Measurements from ENCODE around the gene MOGAT2. TPM values are rescaled to one million over a fixed set of nuclear protein-coding genes. Genes with fewer than 3 reads are reported as not detected.

MOGAT2 gene
- total and polyA plus RNA-seq, 2 of the 13 experiments (the other 11 are each of a cell fraction or from before 2014, with no cell fraction given) = 27.2 to 27.8 TPM

- TF ChIP-seq THAP8 (CRISPR knock-in tag; IDR thresholded peaks at IDR 0.05; ENCODE audit: borderline replicate concordance) = no peak
- 0 out of 2 replicates have a peak, but pooled peaks have one; percentile 0 for TF ChIP-seq ZNF335 (CRISPR knock-in tag; IDR thresholded peaks at IDR 0.05)
- TF ChIP-seq ZNF230 (CRISPR knock-in tag; IDR thresholded peaks at IDR 0.05) = 0 out of 2 replicates have a peak, but pooled peaks have one; percentile 22
- TF ChIP-seq CREBL2 (CRISPR knock-in tag; IDR thresholded peaks at IDR 0.05; ENCODE audit: borderline replicate concordance) = 0 out of 2 replicates have a peak, but pooled peaks have one; percentile 34
- TF ChIP-seq ELK4 (CRISPR knock-in tag; IDR thresholded peaks at IDR 0.05; ENCODE audit: borderline replicate concordance) = no peak
- no peak for TF ChIP-seq ZNF331 (CRISPR knock-in tag; IDR thresholded peaks at IDR 0.05)
- no peak for TF ChIP-seq TEF (CRISPR knock-in tag; IDR thresholded peaks at IDR 0.05)
- TF ChIP-seq RERE (CRISPR knock-in tag; IDR thresholded peaks at IDR 0.05; ENCODE audit: low read depth) = no peak
- no peak for TF ChIP-seq CERS6 (CRISPR knock-in tag; IDR thresholded peaks at IDR 0.05)
- TF ChIP-seq TAF1 (CRISPR knock-in tag; IDR thresholded peaks at IDR 0.05) = peak; percentile 72
- TF ChIP-seq ZNF737 (CRISPR knock-in tag; IDR thresholded peaks at IDR 0.05; ENCODE audit: borderline replicate concordance) = 0 out of 2 replicates have a peak, but pooled peaks have one; percentile 58
- TF ChIP-seq HNF1A (IDR thresholded peaks at IDR 0.05; ENCODE audit: low read depth) = no peak
- TF ChIP-seq HNF1A (CRISPR knock-in tag; IDR thresholded peaks at IDR 0.05; ENCODE audit: borderline replicate concordance) = no peak
Observed at GRCh38 chr11:75719340-75720239, 2.0 kb downstream of the MOGAT2 start (continued).
